ENCODE measurements around the gene ST7L. TPM values are rescaled to one million over a fixed set of nuclear protein-coding genes. Genes with fewer than 3 reads are reported as not detected.

Gene ST7L
- total RNA-seq, 1 donor from 2014 or later: 14.8 TPM

- Mint-ChIP-seq H3K4me3 (ENCODE audit: unreplicated experiment) (peak within 1 kb of the TSS; percentile 100), H3K4me1 (ENCODE audit: low read depth, unreplicated experiment) (peaks cover 5% of the 10 kb centered on the region), H3K27ac (ENCODE audit: unreplicated experiment) (peak within 1 kb of the TSS; percentile 100), H3K9me3 (ENCODE audit: unreplicated experiment) (no peaks in the 10 kb centered on the region), H3K36me3 (ENCODE audit: low read depth, unreplicated experiment) (peaks cover 2% of the 10 kb centered on the region), H3K27me3 (ENCODE audit: low read depth, unreplicated experiment) (no peaks in the 10 kb centered on the region)
- Histone ChIP-seq H3K79me2 (ENCODE audit: insufficient read depth, low read length) (peaks cover 84% of the 10 kb centered on the region), H3K27me3 (ENCODE audit: insufficient read depth, low read length) (no peaks in the 10 kb centered on the region), H4K20me1 (ENCODE audit: insufficient read depth, low read length) (peaks cover 23% of the 10 kb centered on the region), H3K36me3 (ENCODE audit: insufficient read depth, low read length) (no peaks in the 10 kb centered on the region), H3K4me2 (ENCODE audit: low read length) (peak within 1 kb of the TSS; percentile 96), H3K9ac (ENCODE audit: low read length) (peak within 1 kb of the TSS; percentile 99), H3K4me1 (ENCODE audit: insufficient read depth, low read length) (peaks cover 8% of the 10 kb centered on the region), H3K27ac (ENCODE audit: low read depth, low read length) (peak within 1 kb of the TSS; percentile 98), H3K9me3 (ENCODE audit: insufficient read depth, low read depth, low read length) (no peaks in the 10 kb centered on the region), H3K4me3 (ENCODE audit: insufficient read depth, low read depth, low read length) (peak within 1 kb of the TSS; percentile 98), H2AFZ (ENCODE audit: low read depth, low read length) (peak within 1 kb of the TSS; percentile 84)
- TF ChIP-seq EZH2 (IDR thresholded peaks at IDR 0.05; ENCODE audit: insufficient read depth, low read length): no peak
- TF ChIP-seq CTCF (IDR thresholded peaks at IDR 0.05; ENCODE audit: insufficient read depth, low read depth, low read length): no peak
- DNase-seq (ENCODE audit: low read depth) (peak; percentile 83), FAIRE-seq (no peak)
Measured at GRCh38 chr1:112619518-112620376, 806 bp upstream of the ST7L start, which contains the start of gene CAPZA1. TSS of gene CAPZA1 (plus strand) at chr1:112619832. CDS start at chr1:112619845, 13 bp downstream.

- no peaks in the 10 kb centered on the region for H3K27me3 Mint-ChIP-seq (ENCODE audit: low read depth, unreplicated experiment)
- Histone ChIP-seq H3K27ac (ENCODE audit: low read depth, low read length) (peak overlapping the region; percentile 98), H3K4me3 (ENCODE audit: insufficient read depth, low read depth, low read length) (peak overlapping the region; percentile 98), H3K9ac (ENCODE audit: low read length) (peak overlapping the region; percentile 99), H3K9me3 (ENCODE audit: insufficient read depth, low read depth, low read length) (no peaks in the 10 kb centered on the region), H3K79me2 (ENCODE audit: insufficient read depth, low read length) (peaks cover 83% of the 10 kb centered on the region), H3K27me3 (ENCODE audit: insufficient read depth, low read length) (no peaks in the 10 kb centered on the region), H3K4me2 (ENCODE audit: low read length) (peak overlapping the region; percentile 96), H4K20me1 (ENCODE audit: insufficient read depth, low read length) (peaks cover 17% of the 10 kb centered on the region), H3K4me1 (ENCODE audit: insufficient read depth, low read length) (peaks cover 8% of the 10 kb centered on the region), H2AFZ (ENCODE audit: low read depth, low read length) (peak overlapping the region; percentile 84), H3K36me3 (ENCODE audit: insufficient read depth, low read length) (peaks cover 7% of the 10 kb centered on the region)
- TF ChIP-seq CTCF (IDR thresholded peaks at IDR 0.05; ENCODE audit: insufficient read depth, low read depth, low read length) (no peak), EZH2 (IDR thresholded peaks at IDR 0.05; ENCODE audit: insufficient read depth, low read length) (no peak)
- H3K4me3 Mint-ChIP-seq (ENCODE audit: unreplicated experiment): peak overlapping the region; percentile 100
- H3K9me3 Mint-ChIP-seq (ENCODE audit: unreplicated experiment): no peaks in the 10 kb centered on the region
- FAIRE-seq (no peak), DNase-seq (ENCODE audit: low read depth) (no peak)
- peaks cover 2% of the 10 kb centered on the region for H3K36me3 Mint-ChIP-seq (ENCODE audit: low read depth, unreplicated experiment)
- peak overlapping the region; percentile 100 for H3K27ac Mint-ChIP-seq (ENCODE audit: unreplicated experiment)
- peaks cover 5% of the 10 kb centered on the region for H3K4me1 Mint-ChIP-seq (ENCODE audit: low read depth, unreplicated experiment)
Measured at GRCh38 chr1:112618114-112618720, 724 bp downstream of the ST7L start.

All from astrocyte (in vitro differentiated cells and primary cell).